ENCODE results near the gene POU3F3.

POU3F3 gene

DNA sequence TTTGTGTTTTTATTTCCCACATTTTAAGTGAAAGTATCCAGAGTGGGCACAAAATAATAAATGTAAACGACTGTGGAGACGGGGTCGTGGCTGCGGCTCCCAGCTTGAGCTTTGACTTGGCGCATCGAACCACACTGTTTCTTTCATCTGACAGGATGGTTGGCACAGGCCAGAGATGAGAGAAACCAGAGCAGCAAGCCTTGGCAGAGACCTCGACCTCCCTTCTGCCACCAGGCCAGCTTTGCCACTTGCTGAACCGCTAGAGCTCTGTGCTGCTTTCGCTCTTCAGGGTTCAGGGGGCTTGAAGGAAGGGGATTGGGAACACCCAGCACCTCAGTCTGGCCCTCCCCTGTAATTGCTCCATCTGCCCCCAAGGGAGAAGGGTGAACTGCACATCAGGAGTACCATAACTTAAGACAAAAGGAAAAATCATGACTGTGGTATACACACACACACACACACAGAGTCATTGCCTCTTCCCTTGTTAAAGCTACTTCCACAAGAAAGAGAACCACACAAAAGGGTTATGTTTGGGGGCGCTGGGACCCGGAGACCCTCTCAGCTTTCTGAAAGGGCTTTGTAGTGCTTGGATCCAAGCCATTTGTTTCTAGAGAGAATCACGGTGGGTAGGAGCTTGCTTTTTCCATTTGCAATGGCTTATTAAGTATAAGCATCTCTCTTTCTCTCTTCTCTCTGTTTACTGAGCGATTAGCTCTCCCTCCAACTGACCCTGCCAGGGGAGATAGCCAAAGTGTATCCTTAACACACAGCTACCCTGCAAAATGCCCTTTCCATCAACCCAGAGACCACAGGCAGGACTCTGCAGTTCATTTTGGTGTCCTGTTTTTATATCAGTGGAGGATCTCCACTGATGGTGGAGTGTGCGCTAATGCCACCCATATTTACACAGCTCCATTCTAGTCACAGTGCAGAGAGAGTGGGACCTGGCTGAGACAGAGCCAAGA lies 23.0 kb downstream of the POU3F3 start:
- DNase-seq (ENCODE audit: low spot score): no peak

GRCh38 chr2:104878863-104879512 lies 25.1 kb downstream of the POU3F3 start:
- DNase-seq (ENCODE audit: low spot score): no peak

DNA sequence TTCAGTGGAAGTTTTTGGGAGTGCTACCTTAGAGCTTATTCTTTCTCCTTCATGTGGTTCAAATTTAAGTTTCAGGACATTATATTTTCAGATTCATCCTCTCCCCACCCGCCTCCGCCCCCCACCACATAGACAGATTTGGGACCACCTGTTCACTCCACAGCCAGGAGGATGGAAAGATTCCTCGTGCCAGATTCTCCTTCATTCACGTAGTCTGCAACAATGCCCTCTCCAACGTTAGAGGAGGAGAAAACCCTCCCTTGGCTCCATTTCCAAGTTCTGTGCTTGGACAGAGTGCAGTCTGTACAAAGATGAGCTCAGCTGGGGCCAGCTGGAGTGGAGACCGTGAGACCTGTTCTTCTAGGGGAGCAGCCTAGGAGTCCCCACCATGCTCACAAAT lies 26.2 kb downstream of the POU3F3 start:
- DNase-seq (ENCODE audit: low spot score): no peak

- no peak for DNase-seq (ENCODE audit: low spot score)
Observed at GRCh38 chr2:104883357-104883756, 29.4 kb downstream of the POU3F3 start.

GRCh38 chr2:104885119-104885782 lies 31.3 kb downstream of the POU3F3 start:
- no peak for DNase-seq (ENCODE audit: low spot score)

DNA sequence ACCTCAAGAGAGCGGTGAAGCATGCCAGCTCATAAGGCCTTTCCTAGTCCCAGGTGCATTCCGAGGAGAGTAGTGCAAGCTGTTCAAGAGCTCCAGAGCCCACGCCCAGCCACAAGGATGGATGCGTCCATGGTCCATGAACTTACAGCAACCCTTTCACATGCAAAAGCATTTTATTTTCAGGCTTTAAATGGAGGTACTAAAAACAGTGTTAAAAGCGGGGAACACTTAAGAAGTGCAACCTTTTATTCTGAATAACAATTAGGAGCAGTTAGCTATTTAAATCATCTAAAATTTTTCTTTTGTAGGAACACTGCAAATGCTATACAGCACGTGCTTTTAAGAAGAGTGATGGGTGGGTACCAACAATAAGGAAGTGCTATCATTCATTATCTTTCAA lies 33.8 kb downstream of the POU3F3 start:
- DNase-seq (ENCODE audit: low spot score): no peak

- DNase-seq (ENCODE audit: low spot score): no peak
Observed at GRCh38 chr2:104888489-104889258, 34.8 kb downstream of the POU3F3 start.

GRCh38 chr2:104889291-104889959 lies 35.5 kb downstream of the POU3F3 start:
- DNase-seq (ENCODE audit: low spot score): no peak

- DNase-seq (ENCODE audit: low spot score): no peak
Observed at GRCh38 chr2:104889960-104890684, 36.2 kb downstream of the POU3F3 start.

- no peak for DNase-seq (ENCODE audit: low spot score)
Observed at GRCh38 chr2:104890685-104891069, 36.8 kb downstream of the POU3F3 start.

DNA sequence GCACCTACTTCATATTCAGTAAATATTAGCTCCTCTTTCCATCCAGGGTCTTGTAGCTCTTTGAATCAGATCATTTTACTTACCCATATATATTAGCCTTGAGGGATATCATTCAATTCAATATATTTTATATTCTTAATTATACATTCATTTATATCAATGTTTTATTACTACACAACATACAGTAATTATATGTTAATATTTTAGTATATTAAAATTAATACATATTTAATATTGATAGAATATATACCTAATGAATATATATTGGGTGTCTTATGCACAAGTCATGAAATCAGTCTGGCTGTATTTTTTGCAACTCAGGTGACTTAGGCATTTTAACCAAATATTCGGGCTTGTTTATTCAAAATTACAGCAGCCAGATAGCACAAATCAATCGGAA lies 37.2 kb downstream of the POU3F3 start:
- no peak for DNase-seq (ENCODE audit: low spot score)

DNA sequence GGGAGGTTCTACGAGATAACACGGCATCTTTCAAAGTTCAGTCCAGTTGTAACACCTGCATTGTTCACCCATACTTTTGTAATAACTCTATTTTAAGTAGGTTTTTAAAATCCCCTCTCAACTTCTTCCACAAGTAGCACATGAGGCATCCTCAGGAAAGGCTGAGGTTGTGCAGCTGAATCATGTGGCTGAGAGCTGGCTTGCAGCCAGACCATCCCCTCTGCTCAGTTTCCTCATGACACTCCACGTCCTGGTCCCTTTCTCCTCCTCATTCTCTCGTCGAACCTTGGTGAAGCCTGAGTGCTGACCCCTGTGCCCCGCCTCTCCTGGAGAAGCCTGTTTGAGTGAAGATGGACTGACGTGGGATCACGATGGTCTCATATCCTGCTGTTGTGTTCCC lies 42.5 kb downstream of the POU3F3 start:
- no peak for DNase-seq (ENCODE audit: low spot score)

DNA sequence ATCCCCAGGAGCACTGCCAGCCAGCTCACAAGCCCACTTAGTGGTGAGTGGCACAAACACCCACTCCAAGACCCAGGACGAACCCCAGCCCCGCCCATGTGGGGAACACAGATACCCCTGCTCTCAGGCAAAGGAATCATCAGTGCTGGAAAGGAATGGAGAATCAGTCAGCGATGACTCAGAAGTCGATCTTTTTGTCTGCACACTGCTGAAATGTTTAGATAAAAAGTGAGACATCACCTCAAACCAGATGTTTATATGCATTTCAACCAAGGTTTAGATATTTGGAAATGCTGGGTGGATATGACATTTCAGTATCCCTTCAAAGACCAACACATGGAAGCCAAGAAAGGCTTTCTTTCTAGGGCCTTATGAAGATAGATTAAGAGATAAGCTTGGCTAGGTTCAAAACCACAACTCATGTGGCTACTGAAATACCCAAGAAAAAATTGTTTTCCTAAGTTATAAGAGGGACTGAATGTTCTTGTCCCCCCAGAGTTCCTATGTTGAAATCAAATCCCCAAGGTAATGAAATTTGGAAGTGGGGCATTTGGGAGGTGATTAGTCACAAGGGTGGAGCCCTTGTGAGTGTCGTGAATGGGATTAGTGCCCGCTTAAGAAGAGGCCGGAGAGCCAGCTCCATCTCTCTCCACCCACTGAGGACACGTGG lies 43.7 kb downstream of the POU3F3 start:
- DNase-seq (ENCODE audit: low spot score): no peak

DNA sequence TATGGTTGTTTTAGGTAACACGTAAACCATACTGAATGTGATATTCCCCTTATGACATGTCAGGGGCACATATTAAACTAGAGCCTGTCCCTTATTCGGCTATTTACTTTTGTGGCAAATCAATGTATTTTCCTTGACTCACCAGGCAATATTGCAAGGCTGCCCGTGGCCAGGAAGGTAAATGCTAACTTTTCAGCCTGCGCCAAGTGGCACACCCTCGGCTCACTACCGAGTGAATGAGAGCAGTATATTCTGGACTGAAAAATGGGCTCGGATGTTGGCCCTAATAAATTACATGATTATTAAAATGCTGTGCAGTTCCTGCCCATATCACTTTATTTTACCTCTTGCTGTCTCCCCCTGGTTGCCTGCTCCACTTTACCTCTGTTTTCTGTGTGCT lies 46.7 kb downstream of the POU3F3 start:
- DNase-seq (ENCODE audit: low spot score): no peak

GRCh38 chr2:104901037-104901881 lies 47.3 kb downstream of the POU3F3 start:
- DNase-seq (ENCODE audit: low spot score): no peak

DNA sequence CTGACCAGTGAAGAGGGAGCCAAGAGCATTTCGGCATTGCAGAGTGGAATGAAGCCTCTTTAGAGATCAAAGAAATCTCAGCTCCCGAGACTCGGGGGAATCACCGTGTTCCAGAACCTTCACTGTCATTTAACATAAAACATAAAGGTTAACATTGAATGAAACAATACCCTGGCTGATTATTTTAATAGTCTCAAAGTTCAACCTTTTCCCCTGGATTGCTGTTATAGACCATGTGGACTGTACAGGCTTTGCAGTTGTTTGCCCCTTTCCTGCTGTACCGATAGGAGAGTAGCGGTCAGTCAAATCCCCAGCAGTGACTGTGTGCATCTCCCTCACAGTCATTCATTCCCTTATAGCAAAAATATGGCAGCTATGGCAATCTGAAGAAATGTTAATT lies 48.4 kb downstream of the POU3F3 start:
- no peak for DNase-seq (ENCODE audit: low spot score)

Measured in iPS-NIHi11 (cell line).